Cardiac muscle cell (in vitro differentiated cells and primary cell): ENCODE data around the gene CAMK2G. TPM values are rescaled to one million over a fixed set of nuclear protein-coding genes. Genes with fewer than 3 reads are reported as not detected.
A peak's percentile ranks its signal among the peaks of the same experiment; 100 is the strongest.

Experiments
- DNase-seq, 2 donors: peaks; one replicate each; pipeline versions ENCODE4 v3.0.0 to v3.0.0-alpha.2; 2010 to 2017; ENCODE audit warnings: low read depth in 1 of 2, low spot score in 1 of 2
- H3K27ac ChIP-seq: fragments of 200-600 bp; sonication (generic); 2 replicates; pipeline ENCODE4 v1.5.1; 2016
- H3K27me3 ChIP-seq: fragments of 200-600 bp; sonication (generic); 2 replicates; pipeline ENCODE4 v1.6.0; 2016; ENCODE audit warnings: control low read depth
- H3K36me3 ChIP-seq: fragments of 200-600 bp; sonication (generic); 2 replicates; pipeline ENCODE4 v1.5.1; 2016; ENCODE audit warnings: control low read depth
- H3K4me1 ChIP-seq: fragments of 200-600 bp; sonication (generic); 2 replicates; pipeline ENCODE4 v1.8.1; 2017; ENCODE audit warnings: low read depth, mild to moderate bottlenecking, mixed run types
- H3K4me3 ChIP-seq: fragments of 200-600 bp; sonication (generic); 2 replicates; pipeline ENCODE4 v1.5.1; 2016; ENCODE audit warnings: mild to moderate bottlenecking
- H3K9me3 ChIP-seq: fragments of 200-600 bp; sonication (generic); 2 replicates; pipeline ENCODE4 v1.5.1; 2017; ENCODE audit warnings: low read depth, mild to moderate bottlenecking, control low read depth
- polyA plus RNA-seq: library from polyadenylated mRNA; unstranded; fragments of >200 nt; fragmentation: Nextera tagmentation; extraction: Ambion mirVana; gene quantifications from 2 replicates; pipeline ENCODE4 v1.2.1, GENCODE V29; 2016
- total RNA-seq: library from RNA; depleted of rRNA; stranded (reverse); fragments of >200 nt; gene quantifications from 2 replicates; pipeline ENCODE4 v1.2.3, GENCODE V29; 2016
- TF ChIP-seq, protein P1 (sequence below): IDR thresholded peaks from 2 replicates; pipeline ENCODE4 v1.5.1; 2012; ENCODE audit warnings: low read depth, mild to moderate bottlenecking, low read length

CAMK2G gene
- total and polyA plus RNA-seq, 2 experiments from 2014 or later = 7.7 to 29.8 TPM

DNA sequence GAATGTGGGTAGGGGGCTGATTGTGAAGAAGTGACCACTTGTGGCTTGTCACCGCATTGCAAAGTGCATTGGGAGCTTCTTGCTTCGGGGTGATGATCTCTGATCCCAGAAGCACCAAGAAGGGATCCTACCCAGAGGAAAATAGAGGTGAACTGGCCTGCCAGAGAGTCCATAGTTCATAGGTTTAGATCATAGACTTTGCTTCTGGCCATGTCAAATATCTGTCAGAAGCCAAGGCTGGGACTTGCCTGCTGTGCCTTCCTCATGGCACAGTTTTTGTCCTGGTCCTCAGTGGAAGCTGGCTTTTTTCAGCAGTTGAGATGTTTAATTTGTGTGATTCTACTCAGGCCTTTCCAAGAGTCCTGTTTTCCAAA is 87.9 kb downstream of the CAMK2G start:
- DNase-seq = no peak
- peak overlapping the region; percentile 83 for H3K27ac ChIP-seq

DNA sequence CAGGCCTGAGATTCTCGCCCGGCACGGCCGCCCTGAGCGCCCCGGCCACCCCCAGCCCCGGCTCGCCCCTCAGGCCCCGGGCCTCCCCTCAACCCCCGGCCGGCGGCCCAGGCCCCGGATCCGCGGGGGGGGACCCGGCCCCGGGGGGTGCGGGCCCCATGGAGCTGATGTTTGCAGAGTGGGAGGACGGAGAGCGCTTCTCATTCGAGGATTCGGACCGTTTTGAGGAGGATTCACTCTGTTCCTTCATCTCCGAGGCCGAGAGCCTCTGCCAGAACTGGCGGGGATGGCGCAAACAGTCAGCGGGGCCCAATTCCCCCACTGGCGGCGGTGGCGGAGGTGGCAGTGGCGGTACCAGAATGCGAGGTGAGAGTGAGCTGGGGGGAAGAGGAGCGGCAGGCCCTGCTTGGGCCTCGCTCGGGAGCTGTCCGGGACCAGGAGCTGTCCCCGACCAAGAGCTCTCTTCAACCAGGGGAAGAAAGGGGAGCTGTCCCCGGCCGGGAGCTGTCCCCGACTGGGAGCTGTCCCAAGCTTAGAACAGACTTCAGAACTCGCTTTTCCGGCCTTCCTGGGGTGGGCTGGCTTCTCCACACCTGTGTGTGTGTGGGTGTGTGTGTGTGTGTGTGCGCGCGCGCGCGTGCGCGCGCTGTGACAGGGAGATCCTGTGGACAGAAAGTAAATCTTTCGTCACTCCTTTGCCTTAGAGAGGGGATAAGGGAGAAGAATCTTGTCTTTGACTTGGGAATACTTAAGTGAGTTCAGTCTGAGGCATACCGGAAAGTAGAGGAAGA is 88.4 kb downstream of the CAMK2G start:
- no peaks in the 10 kb centered on the region for H3K9me3 ChIP-seq
- DNase-seq = peak; percentile 40 to 86
- H3K4me1 ChIP-seq = peaks cover 4% of the 10 kb centered on the region
- H3K4me3 ChIP-seq = peak overlapping the region; percentile 87
- H3K36me3 ChIP-seq = peaks cover 11% of the 10 kb centered on the region
- H3K27ac ChIP-seq = peak overlapping the region; percentile 83
- H3K27me3 ChIP-seq = no peaks in the 10 kb centered on the region
- TF ChIP-seq, protein P1, sequence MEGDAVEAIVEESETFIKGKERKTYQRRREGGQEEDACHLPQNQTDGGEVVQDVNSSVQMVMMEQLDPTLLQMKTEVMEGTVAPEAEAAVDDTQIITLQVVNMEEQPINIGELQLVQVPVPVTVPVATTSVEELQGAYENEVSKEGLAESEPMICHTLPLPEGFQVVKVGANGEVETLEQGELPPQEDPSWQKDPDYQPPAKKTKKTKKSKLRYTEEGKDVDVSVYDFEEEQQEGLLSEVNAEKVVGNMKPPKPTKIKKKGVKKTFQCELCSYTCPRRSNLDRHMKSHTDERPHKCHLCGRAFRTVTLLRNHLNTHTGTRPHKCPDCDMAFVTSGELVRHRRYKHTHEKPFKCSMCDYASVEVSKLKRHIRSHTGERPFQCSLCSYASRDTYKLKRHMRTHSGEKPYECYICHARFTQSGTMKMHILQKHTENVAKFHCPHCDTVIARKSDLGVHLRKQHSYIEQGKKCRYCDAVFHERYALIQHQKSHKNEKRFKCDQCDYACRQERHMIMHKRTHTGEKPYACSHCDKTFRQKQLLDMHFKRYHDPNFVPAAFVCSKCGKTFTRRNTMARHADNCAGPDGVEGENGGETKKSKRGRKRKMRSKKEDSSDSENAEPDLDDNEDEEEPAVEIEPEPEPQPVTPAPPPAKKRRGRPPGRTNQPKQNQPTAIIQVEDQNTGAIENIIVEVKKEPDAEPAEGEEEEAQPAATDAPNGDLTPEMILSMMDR = no peak

More for the DNA sequence above, 87.9 kb downstream of the CAMK2G start:
- H3K27me3 ChIP-seq = no peaks in the 10 kb centered on the region
- peaks cover 16% of the 10 kb centered on the region for H3K36me3 ChIP-seq
- no peaks in the 10 kb centered on the region for H3K4me1 ChIP-seq
- H3K9me3 ChIP-seq = no peaks in the 10 kb centered on the region
- peak overlapping the region; percentile 87 for H3K4me3 ChIP-seq
- TF ChIP-seq, protein P1 = no peak

DNA sequence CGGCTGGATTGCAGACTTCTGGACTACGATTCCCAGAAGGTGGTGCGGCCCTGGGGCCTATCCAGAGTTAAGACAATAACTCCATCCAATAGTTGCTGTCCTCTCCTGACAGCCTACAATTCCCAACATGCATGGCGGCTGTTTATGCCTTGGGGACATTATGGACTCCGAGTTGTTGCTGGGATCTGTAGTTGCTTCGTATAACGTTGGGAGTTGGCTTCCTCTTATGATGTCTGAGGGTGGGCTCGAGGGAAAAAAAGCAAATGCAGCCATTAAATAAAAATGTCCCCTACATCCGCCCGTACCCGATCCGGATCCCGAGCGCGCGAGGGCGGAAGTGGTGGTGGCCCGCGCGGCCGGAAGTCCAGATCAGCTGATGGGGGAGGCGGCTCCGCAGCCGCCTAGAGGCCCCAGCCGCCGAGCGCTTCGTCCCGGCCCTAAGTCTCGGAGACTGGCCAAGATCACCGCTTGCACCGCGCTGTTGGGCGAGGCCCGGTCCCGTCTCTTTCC is 89.1 kb downstream of the CAMK2G start, which contains the start of gene ZSWIM8:
ZSWIM8 (plus strand) TSS at position 396 of the 510 bp plus-strand sequence. CDS start 273 bp downstream, outside the sequence.
- Histone ChIP-seq H3K27ac (peak within 1 kb of the TSS; percentile 83), H3K4me3 (peak within 1 kb of the TSS; percentile 87), H3K27me3 (no peaks in the 10 kb centered on the region), H3K36me3 (peaks cover 5% of the 10 kb centered on the region), H3K4me1 (peaks cover 4% of the 10 kb centered on the region), H3K9me3 (no peaks in the 10 kb centered on the region)
- TF ChIP-seq, protein P1 = no peak
- DNase-seq = peak; percentile 93 to 98

DNA sequence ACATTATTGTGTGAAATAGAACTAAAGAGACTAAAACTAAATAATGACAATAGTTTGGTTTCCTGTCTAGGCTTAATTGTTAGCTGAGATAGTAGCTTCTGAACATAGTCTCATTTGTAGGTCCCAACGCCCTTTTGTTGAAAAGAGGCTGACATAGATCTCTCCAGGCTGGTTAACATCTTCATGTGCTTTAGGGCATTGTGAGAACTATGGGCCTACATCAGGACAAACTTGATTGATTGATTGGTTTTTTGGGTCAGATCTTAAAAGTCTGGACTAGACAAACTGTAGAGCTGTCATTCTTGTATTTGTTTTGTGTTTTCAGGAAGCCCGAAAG is 91.6 kb downstream of the CAMK2G start:
- Histone ChIP-seq H3K27me3 (no peaks in the 10 kb centered on the region), H3K27ac (no peak overlapping the region), H3K4me1 (peaks cover 4% of the 10 kb centered on the region), H3K4me3 (peak overlapping the region; percentile 70), H3K9me3 (no peaks in the 10 kb centered on the region), H3K36me3 (peaks cover 7% of the 10 kb centered on the region)
- TF ChIP-seq, protein P1 = no peak
- no peak for DNase-seq

DNA sequence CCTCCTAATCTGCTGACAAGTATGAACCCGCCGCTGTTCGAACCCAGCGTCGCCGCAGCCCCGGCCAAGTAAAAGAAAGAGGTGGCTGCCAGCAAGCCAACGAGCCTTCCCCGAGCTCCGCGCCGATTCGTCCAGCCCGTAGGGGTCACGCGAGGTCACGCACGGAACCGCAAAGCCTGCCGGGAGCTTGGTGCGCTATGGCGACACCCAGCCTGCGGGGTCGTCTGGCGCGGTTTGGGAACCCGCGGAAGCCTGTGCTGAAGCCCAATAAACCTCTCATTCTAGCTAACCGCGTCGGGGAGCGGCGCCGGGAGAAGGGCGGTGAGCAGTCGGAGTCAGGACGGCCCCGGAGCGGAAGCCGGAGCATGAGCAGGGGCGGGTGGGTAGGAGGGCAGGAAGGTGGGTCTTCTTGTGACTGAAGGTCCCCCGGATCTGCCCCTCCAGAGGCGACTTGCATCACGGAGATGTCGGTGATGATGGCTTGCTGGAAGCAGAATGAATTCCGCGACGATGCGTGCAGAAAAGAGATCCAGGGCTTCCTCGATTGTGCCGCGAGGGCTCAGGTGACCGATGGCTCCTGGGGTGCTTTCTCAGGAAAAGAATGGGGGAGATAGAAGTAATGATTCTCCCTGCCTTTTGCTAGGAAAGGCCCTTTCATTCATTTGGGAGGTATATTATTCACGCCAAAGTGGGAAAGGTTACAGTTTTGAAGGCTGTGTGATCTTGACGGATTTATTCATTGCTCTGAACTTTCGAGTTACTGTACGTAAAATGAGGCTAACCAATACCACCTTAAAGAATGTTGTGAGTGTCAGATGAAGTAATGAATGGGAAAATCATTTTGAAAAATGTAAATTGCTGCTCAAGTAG is 92.2 kb downstream of the CAMK2G start, which contains the start of gene CHCHD1:
CHCHD1 (plus strand) TSS at position 170 of the 870 bp plus-strand sequence; CDS start at position 198, 28 bp downstream.
- H3K36me3 ChIP-seq = peaks cover 8% of the 10 kb centered on the region
- TF ChIP-seq, protein P1 = no peak
- no peaks in the 10 kb centered on the region for H3K9me3 ChIP-seq
- peaks cover 4% of the 10 kb centered on the region for H3K4me1 ChIP-seq
- peak; percentile 92 for DNase-seq
- H3K4me3 ChIP-seq = peak within 1 kb of the TSS; percentile 70
- no peaks in the 10 kb centered on the region for H3K27me3 ChIP-seq
- peak within 1 kb of the TSS; percentile 89 for H3K27ac ChIP-seq
